AG04449 (cell line): Measurements from ENCODE around the gene FARP2.
"Not testable (repeated sequence)": the region's sequence is repeated elsewhere in the genome, so short reads cannot be mapped to it uniquely, and the experiment has no call there.

Experiments
- CTCF ChIA-PET: fragments of 350-600 bp; formaldehyde crosslinking; extraction: SDS; loops from one replicate; lab custom pipeline; 2021; ENCODE audit warnings: antibody characterized with exemption; lab: Yijun Ruan, JAX
- POLR2A ChIA-PET: fragments of 400-600, 350-600 bp; formaldehyde crosslinking; extraction: SDS; loops from one replicate; lab custom pipeline; 2020; ENCODE audit warnings: antibody characterized with exemption, inconsistent platforms; lab: Yijun Ruan, JAX
- DNase-seq: peaks from one replicate; pipeline ENCODE4 v3.0.0-alpha.2; 2010; ENCODE audit warnings: low read depth, low spot score
- H3K4me3 ChIP-seq: 2 replicates; pipeline ENCODE4 v1.5.1; 2011; ENCODE audit warnings: low read depth, mild to moderate bottlenecking, control low read depth, low read length
- CTCF ChIP-seq: IDR thresholded peaks from one replicate; pipeline ENCODE4 v1.5.1; 2011; ENCODE audit warnings: mild to moderate bottlenecking, moderate library complexity, low read length, control low read depth, inconsistent platforms; ENCODE audit not compliant: insufficient read depth; ENCODE audit errors: missing control alignments

FARP2 gene

GRCh38 chr2:241368643-241369042, 12.6 kb downstream of the FARP2 start:
- no peak for DNase-seq
- no peak for TF ChIP-seq CTCF
- POLR2A ChIA-PET: no interaction called here
- H3K4me3 ChIP-seq: no peak overlapping the region
- CTCF ChIA-PET: no interaction called here

- CTCF ChIA-PET: interaction anchor here (1.2 kb wide), 1 partner anchor 14 kb away, joined by 3 read pairs; no protein-coding TSS in a partner anchor
- no peak for DNase-seq
- POLR2A ChIA-PET: no interaction called here
- no peak overlapping the region for H3K4me3 ChIP-seq
- TF ChIP-seq CTCF: no peak
These were observed 16.4 kb downstream of the FARP2 start for GRCh38 chr2:241372361-241372992.

GRCh38 chr2:241373446-241373845, 17.4 kb downstream of the FARP2 start:
- TF ChIP-seq CTCF: no peak
- CTCF ChIA-PET: no interaction called here
- no peak for DNase-seq
- no peak overlapping the region for H3K4me3 ChIP-seq
- POLR2A ChIA-PET: no interaction called here

- H3K4me3 ChIP-seq, DNase-seq, POLR2A ChIA-PET: not testable (repeated sequence)
- CTCF ChIA-PET: interaction anchor here (1.0 to 2.0 kb wide), 3 partner anchors 12 to 19 kb away, joined by 3 to 5 read pairs (median 4); no protein-coding TSS in a partner anchor
These were observed 17.8 kb downstream of the FARP2 start for GRCh38 chr2:241373906-241374305.

- CTCF ChIA-PET: interaction anchor here (1.0 to 2.0 kb wide), 3 partner anchors 11 to 18 kb away, joined by 3 to 5 read pairs (median 4); no protein-coding TSS in a partner anchor
- H3K4me3 ChIP-seq: no peak overlapping the region
- TF ChIP-seq CTCF: no peak
- POLR2A ChIA-PET: no interaction called here
- no peak for DNase-seq
These were observed 19.2 kb downstream of the FARP2 start for GRCh38 chr2:241375300-241375699.

- H3K4me3 ChIP-seq: no peak overlapping the region
- no peak for TF ChIP-seq CTCF
- ChIA-PET POLR2A (no interaction called here), CTCF (no interaction called here)
- DNase-seq: no peak
These were observed 20.7 kb downstream of the FARP2 start for GRCh38 chr2:241376808-241377207.

GRCh38 chr2:241378816-241379215, 22.7 kb downstream of the FARP2 start:
- CTCF ChIA-PET: interaction anchor here (1.3 kb wide), 1 partner anchor 12 kb away, joined by 3 read pairs; no protein-coding TSS in a partner anchor
- POLR2A ChIA-PET: no interaction called here
- no peak for TF ChIP-seq CTCF
- H3K4me3 ChIP-seq: no peak overlapping the region
- no peak for DNase-seq
